Spleen (tissue), 7 donors: ENCODE data around the gene CHCHD6.

Experiments used
- CTCF ChIP-seq, 11 experiments: fragments of 200-600 bp in 7 of 11; fragments of 450-650 bp in 4 of 11; sonication (generic) in 4 of 11; IDR thresholded peaks in 8 of 11; conservative IDR thresholded peaks in 3 of 11; 1 replicate in 7 of 11; 2 replicates in 4 of 11; pipeline versions ENCODE4 v1.4.0 to v1.8.0; 2016 to 2021; ENCODE audit warnings: antibody characterized with exemption in 11 of 11, inconsistent platforms in 4 of 11, mild to moderate bottlenecking in 1 of 11
- POLR2A ChIP-seq, 3 donors: fragments of 450-650 bp; IDR thresholded peaks; one replicate each; pipeline ENCODE4 v1.5.1; 2017; ENCODE audit warnings: antibody characterized with exemption in 3 of 3, mild to moderate bottlenecking in 1 of 3
- donor health status: DM: no; HTN: no; CAD: no; lungs with moderate emphysema.
- donor health status: DM: no; HTN: no; CAD: no.
- donor health status: DM: no; HTN: no; CAD: no.

GRCh38 chr3:126938520-126939337, 234.7 kb downstream of the CHCHD6 start:
- TF ChIP-seq CTCF (IDR thresholded peaks at IDR 0.05 in 8 of 11, conservative IDR thresholded peaks at IDR 0.05 in 3 of 11) (no peak), POLR2A (IDR thresholded peaks at IDR 0.05) (no peak)
